GM12874 (cell line): ENCODE results near the gene RASL12.

ENCODE experiments used
- TF ChIP-seq, protein P1 (sequence below): IDR thresholded peaks from 2 replicates; pipeline ENCODE4 v1.5.1; 2011; ENCODE audit warnings: low read depth, mild to moderate bottlenecking, control low read depth, low read length, moderate library complexity; ENCODE audit not compliant: insufficient read depth

Gene RASL12

DNA sequence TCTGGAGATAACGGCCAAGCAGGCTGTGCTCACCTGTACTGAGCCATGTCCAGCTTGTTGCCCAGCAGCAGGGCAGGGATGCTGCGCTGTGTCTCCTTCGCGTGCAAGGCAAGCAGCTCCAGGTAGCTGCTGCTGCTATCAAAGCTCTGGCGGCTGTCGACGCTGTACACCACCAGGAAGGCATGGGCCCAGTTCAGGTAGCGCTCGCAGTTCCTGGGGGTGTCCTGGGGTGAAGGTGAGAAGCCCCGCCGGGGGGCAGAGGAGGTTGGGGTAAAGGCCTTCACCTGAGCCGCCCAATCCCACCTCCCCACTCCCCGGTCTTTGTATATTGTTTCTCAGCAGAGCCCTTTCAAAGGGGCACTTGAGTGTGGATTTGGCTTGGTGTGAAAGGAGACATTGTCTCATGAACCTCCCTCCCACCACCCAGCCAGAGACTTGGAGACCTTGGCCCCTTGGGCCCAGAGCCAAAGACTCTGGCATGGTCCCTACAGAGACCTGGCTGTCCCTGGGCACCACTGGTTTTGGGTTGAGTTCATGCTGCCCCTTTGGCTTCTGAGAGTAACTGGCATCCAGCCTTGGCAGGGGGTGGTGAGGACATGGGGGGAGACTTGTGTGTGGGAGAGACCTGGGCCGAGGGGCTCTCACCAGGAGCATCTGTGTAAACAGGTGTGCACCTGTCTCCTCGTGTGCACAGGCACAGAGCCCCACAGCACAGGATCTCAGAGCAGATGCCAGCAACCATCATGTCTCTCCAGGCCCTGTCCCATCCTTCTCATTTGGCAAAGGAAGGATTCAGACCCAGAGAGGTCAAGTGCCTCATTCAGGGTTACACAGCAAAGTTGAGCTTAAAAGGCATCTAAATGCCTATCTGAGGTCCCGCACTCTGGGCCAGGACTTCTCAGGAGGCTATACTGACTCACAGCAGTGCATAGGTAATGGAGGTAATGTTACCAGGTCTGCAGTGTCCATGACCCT lies 9.1 kb downstream of the RASL12 start:
- TF ChIP-seq, protein P1, sequence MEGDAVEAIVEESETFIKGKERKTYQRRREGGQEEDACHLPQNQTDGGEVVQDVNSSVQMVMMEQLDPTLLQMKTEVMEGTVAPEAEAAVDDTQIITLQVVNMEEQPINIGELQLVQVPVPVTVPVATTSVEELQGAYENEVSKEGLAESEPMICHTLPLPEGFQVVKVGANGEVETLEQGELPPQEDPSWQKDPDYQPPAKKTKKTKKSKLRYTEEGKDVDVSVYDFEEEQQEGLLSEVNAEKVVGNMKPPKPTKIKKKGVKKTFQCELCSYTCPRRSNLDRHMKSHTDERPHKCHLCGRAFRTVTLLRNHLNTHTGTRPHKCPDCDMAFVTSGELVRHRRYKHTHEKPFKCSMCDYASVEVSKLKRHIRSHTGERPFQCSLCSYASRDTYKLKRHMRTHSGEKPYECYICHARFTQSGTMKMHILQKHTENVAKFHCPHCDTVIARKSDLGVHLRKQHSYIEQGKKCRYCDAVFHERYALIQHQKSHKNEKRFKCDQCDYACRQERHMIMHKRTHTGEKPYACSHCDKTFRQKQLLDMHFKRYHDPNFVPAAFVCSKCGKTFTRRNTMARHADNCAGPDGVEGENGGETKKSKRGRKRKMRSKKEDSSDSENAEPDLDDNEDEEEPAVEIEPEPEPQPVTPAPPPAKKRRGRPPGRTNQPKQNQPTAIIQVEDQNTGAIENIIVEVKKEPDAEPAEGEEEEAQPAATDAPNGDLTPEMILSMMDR: no peak

DNA sequence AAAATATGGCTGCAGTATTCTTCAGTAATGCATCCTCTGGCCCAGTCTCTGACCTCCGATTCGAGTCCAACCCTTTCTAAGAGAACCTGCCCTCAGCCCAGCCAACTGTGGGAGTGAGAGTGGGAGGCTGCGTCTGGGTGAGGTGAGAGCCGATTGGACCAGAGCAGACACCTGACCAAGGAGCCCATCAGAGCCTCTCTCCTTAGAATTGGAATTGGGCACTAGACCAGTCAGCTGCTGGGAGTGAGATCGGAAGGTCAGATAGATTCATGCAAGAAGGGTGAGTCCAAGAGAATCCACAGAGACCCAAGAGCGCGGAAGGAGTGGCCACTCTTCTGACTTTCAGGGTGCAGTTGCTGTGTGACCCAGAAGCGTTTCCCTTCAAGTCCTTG lies 10.2 kb downstream of the RASL12 start:
- TF ChIP-seq, protein P1: no peak

DNA sequence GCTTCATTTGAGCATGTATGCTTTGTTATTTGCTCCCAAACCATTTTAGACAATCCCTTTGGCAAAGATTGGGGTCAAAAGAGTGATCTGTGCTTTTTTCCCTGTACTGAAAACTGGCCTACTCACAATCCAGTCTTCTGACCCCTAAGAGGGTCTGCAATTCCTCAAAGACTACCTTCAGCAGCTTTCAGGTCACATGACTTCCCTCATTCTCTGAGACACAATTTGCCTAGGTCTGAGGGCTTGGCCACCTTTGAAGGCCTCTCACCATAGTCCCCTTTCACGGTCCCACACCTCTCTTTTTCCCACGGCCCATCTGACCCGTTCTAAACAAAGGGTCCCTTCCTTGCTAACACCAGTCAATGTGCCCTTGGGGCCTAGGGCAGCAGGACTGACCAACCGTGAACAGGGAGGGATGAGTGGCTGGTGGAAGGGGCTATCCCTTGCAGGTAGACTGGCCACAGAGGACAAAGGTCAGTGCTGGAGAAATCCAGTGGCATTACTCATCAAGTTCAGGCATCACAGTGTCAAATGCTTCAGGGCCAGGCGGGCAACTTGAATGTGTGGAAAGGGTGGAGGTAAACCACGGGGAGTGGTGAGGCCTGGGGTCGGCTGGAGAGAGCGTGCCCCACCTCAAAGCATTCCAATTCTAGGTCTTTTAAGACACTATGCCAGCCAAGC lies 10.8 kb downstream of the RASL12 start:
- TF ChIP-seq, protein P1: no peak

DNA sequence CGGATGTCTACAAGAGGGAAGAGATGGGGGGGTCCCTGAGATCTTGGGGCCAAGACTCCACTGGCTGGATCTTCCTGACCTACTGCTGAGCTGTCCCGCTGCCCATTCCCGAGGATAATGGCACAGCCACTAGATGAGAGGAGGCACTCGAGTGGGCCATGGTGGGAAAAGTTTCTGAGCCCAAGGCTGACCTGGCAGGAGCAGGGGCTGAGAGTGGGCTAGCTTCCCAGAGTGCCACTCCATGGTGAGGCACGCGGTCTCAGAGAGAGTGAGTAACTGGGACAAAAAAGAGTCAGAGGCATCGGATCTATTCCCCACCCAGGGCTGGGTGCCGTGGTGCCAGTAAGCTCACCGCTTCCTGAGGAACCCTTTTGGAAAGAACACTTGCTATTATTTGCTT lies 11.7 kb downstream of the RASL12 start:
- TF ChIP-seq, protein P1: no peak

DNA sequence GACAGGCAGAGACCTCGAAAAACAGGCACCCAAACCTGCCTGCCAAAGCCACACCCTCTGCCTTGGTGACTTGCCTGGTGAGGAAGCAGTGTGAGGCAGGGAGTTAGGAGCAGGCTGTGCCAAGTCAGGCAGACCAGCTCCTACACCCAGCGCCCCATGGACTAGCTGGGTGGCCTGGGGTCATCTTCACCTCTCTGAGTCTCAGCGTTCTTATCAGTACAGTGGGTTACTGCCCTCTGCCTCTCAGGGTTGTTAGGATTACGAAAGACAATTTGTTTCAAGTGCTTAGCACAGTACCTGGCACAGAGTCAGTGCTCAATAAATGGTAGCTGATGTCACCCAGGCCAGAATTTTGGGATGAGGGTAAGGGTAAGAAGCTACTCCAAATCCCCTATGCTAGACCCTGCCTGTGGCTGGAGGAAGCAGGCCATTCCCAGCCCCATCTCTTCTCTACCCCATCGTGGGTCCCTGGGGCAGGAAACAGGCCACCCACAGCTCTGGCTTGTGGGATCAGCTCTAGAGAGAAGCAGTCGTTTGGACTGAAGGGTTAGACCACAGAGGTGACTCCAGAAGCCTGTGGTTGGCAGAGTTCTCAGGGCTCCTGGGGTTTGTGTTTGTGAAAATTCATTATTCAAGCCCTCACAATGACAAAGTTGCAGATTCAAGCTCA lies 12.5 kb downstream of the RASL12 start:
- TF ChIP-seq, protein P1: no peak

DNA sequence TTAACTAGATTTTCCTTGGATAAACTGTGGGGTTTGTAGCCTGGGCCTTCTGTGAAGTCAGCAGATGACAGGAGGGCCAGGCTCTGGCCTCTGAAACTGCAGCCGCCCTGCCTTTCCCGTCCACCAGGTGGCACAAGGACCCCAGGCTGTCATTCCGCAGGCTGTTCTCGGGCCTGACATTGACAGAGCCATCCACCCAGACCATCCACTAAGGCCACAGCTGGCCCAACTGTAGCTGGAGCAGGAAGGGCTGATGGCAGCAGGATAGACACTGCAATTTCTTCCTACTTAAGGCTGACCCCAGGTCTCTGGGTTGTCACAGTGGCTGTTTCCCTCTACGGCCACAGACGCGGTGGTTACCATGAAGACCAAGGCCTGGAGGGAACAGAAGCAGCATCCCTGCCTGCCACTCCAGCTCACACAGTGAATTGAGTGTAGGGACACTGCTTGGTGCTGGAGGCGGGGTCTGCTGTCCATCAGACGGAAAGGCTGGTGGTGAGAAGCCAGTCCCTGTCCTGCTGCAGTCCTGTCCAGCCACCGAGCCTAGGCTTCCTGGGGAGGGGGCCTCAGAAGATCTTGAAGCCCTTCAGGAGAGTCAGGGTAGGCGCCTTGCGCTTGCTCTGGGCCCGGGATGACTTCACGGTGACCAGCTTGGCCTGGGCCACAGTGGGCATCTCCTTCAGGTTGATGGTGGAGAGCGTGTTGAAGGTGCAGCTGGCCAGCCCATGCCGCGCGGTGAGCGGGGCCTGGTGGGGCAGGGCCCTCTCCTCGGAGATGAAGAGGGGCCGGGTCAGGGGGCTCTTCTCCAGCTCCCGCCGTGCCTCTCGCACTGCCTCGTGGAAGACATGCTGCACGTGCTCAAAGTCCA lies 13.2 kb downstream of the RASL12 start:
- TF ChIP-seq, protein P1: peak; percentile 90
